ENCODE results near the gene SWAP70. TPM values are rescaled to one million over a fixed set of nuclear protein-coding genes. Genes with fewer than 3 reads are reported as not detected.

Gene SWAP70
- total and polyA plus RNA-seq, 9 of the 15 experiments (the other 6 are each of a cell fraction or from before 2014, with no cell fraction given), result 1.7 to 4.9 (median 3.9) TPM

- TF ChIP-seq MITF (IDR thresholded peaks at IDR 0.05), result no peak
- TF ChIP-seq E2F1 (CRISPR knock-in tag; IDR thresholded peaks at IDR 0.05), result no peak
- TF ChIP-seq LARP7 (IDR thresholded peaks at IDR 0.05), result no peak
- TF ChIP-seq FOS (IDR thresholded peaks at IDR 0.05; ENCODE audit: extremely low read depth, insufficient read length), result no peak
- TF ChIP-seq TAF7 (tag; IDR thresholded peaks at IDR 0.05), result no peak
- no peak for TF ChIP-seq ZNF75A (CRISPR knock-in tag; IDR thresholded peaks at IDR 0.05)
- TF ChIP-seq ZNF586 (CRISPR knock-in tag; conservative IDR thresholded peaks at IDR 0.05), result no peak
- TF ChIP-seq RERE (CRISPR knock-in tag; IDR thresholded peaks at IDR 0.05; ENCODE audit: borderline replicate concordance), result no peak
- TF ChIP-seq JUND (IDR thresholded peaks at IDR 0.05; ENCODE audit: borderline replicate concordance, low read depth, low read length), result peak; percentile 51; the same call in 1 of the 2 replicates
- peak; percentile 40; the same call in 1 of the 3 replicates for TF ChIP-seq JUND (tag; IDR thresholded peaks at IDR 0.05; ENCODE audit: borderline replicate concordance, low read depth, low read length)
- TF ChIP-seq SIN3B (IDR thresholded peaks at IDR 0.05; ENCODE audit: low read depth), result no peak
- peak; percentile 85 for TF ChIP-seq DPF2 (IDR thresholded peaks at IDR 0.05)
- TF ChIP-seq ZNF696 (CRISPR knock-in tag; conservative IDR thresholded peaks at IDR 0.05), result no peak
- TF ChIP-seq ELF1 (tag; IDR thresholded peaks at IDR 0.05), result peak; percentile 52
- TF ChIP-seq RBM22 (IDR thresholded peaks at IDR 0.05; ENCODE audit: low read depth, low read length, poor library complexity, severe bottlenecking), result no peak
- TF ChIP-seq ZBTB9 (CRISPR knock-in tag; IDR thresholded peaks at IDR 0.05), result no peak
These were observed 11.8 kb upstream of the SWAP70 start (continued) for GRCh38 chr11:9651899-9652748.

All from K562 (cell line).